H9 (cell line): Measurements from ENCODE around the gene CELF5. TPM values are rescaled to one million over a fixed set of nuclear protein-coding genes. Genes with fewer than 3 reads are reported as not detected.
A peak's percentile ranks its signal among the peaks of the same experiment; 100 is the strongest.

Source experiments
- DNase-seq: peaks from one replicate; pipeline ENCODE4 v3.0.0-alpha.2; 2017
- H2AFZ ChIP-seq: one replicate; pipeline ENCODE4 v1.6.1; 2013; ENCODE audit warnings: mild to moderate bottlenecking, low read length, control low read depth, moderate library complexity
- H2AK5ac ChIP-seq: 2 replicates; pipeline ENCODE4 v1.6.1; 2013; ENCODE audit warnings: low read length, control low read depth, mixed read lengths; ENCODE audit not compliant: insufficient read length
- H2BK120ac ChIP-seq: one replicate; pipeline ENCODE4 v1.6.1; 2013; ENCODE audit warnings: low read depth, mild to moderate bottlenecking, low read length, control low read depth, inconsistent platforms; ENCODE audit not compliant: poor library complexity, severe bottlenecking
- H2BK12ac ChIP-seq: 2 replicates; pipeline ENCODE4 v1.6.1; 2013; ENCODE audit warnings: low read length, control low read depth, mixed read lengths, low read depth; ENCODE audit not compliant: insufficient read length
- H2BK15ac ChIP-seq: 2 replicates; pipeline ENCODE4 v1.6.1; 2013; ENCODE audit warnings: low read depth, low read length, control low read depth
- H2BK20ac ChIP-seq: one replicate; pipeline ENCODE4 v1.6.1; 2013; ENCODE audit warnings: low read depth, mild to moderate bottlenecking, low read length, control low read depth, inconsistent platforms; ENCODE audit not compliant: poor library complexity, severe bottlenecking
- H2BK5ac ChIP-seq: 2 replicates; pipeline ENCODE4 v1.6.1; 2013; ENCODE audit warnings: low read length, control low read depth, mixed read lengths; ENCODE audit not compliant: insufficient read length
- H3K14ac ChIP-seq: 2 replicates; pipeline ENCODE4 v1.6.1; 2013; ENCODE audit warnings: low read length, control low read depth; ENCODE audit not compliant: insufficient read depth
- H3K18ac ChIP-seq: 2 replicates; pipeline ENCODE4 v1.6.1; 2013; ENCODE audit warnings: low read depth, mild to moderate bottlenecking, mixed read lengths, low read length, control low read depth; ENCODE audit not compliant: insufficient read length
- H3K23ac ChIP-seq: 2 replicates; pipeline ENCODE4 v1.6.1; 2013; ENCODE audit warnings: low read length, control low read depth, mixed read lengths, low read depth; ENCODE audit not compliant: insufficient read length
- H3K23me2 ChIP-seq: 2 replicates; pipeline ENCODE4 v1.6.1; 2013; ENCODE audit warnings: low read depth, mild to moderate bottlenecking, mixed read lengths, low read length, control low read depth; ENCODE audit not compliant: insufficient read length, poor library complexity, severe bottlenecking
- H3K27ac ChIP-seq: 2 replicates; pipeline ENCODE4 v1.5.1; 2013; ENCODE audit warnings: low read length, control low read depth, mixed read lengths, low read depth; ENCODE audit not compliant: insufficient read length
- H3K27me3 ChIP-seq: 2 replicates; pipeline ENCODE4 v1.6.1; 2013; ENCODE audit warnings: low read length, control low read depth, inconsistent platforms; ENCODE audit not compliant: insufficient read depth
- H3K4ac ChIP-seq: 2 replicates; pipeline ENCODE4 v1.6.1; 2013; ENCODE audit warnings: low read depth, mild to moderate bottlenecking, control low read depth, inconsistent platforms, low read length, moderate library complexity
- H3K4me1 ChIP-seq: 2 replicates; pipeline ENCODE4 v1.6.1; 2013; ENCODE audit warnings: low read length, control low read depth, inconsistent platforms; ENCODE audit not compliant: insufficient read depth
- H3K4me2 ChIP-seq: 2 replicates; pipeline ENCODE4 v1.6.1; 2013; ENCODE audit warnings: low read length, control low read depth, mixed read lengths; ENCODE audit not compliant: insufficient read length, insufficient read depth
- H3K56ac ChIP-seq: 2 replicates; pipeline ENCODE4 v1.6.1; 2013; ENCODE audit warnings: low read depth, mild to moderate bottlenecking, mixed read lengths, low read length, control low read depth; ENCODE audit not compliant: insufficient read length
- H3K79me1 ChIP-seq: 2 replicates; pipeline ENCODE4 v1.6.1; 2013; ENCODE audit warnings: low read depth, mild to moderate bottlenecking, moderate library complexity, low read length, control low read depth, inconsistent platforms; ENCODE audit not compliant: insufficient read depth, poor library complexity, severe bottlenecking
- H3K79me2 ChIP-seq: 2 replicates; pipeline ENCODE4 v1.6.1; 2013; ENCODE audit warnings: low read length, control low read depth, inconsistent platforms; ENCODE audit not compliant: insufficient read depth
- H3K9ac ChIP-seq: 2 replicates; pipeline ENCODE4 v1.6.1; 2013; ENCODE audit warnings: low read length, control low read depth, mixed read lengths; ENCODE audit not compliant: insufficient read length; ENCODE audit errors: extremely low read depth
- H3K9me3 ChIP-seq: one replicate; pipeline ENCODE4 v1.6.1; 2013; ENCODE audit warnings: low read depth, low read length, inconsistent platforms; ENCODE audit not compliant: control insufficient read depth
- H3T11ph ChIP-seq: one replicate; pipeline ENCODE4 v1.6.1; 2013; ENCODE audit warnings: mild to moderate bottlenecking, low read length, control low read depth, inconsistent platforms
- H4K20me1 ChIP-seq: one replicate; pipeline ENCODE4 v1.6.1; 2013; ENCODE audit not compliant: control insufficient read depth, insufficient read length, insufficient read depth
- H4K5ac ChIP-seq: 2 replicates; pipeline ENCODE4 v1.6.1; 2013; ENCODE audit warnings: low read depth, mild to moderate bottlenecking, mixed read lengths, low read length, control low read depth; ENCODE audit not compliant: insufficient read length
- H4K8ac ChIP-seq: replicated peaks from 2 replicates; pipeline ENCODE4 v1.6.1; 2013; ENCODE audit warnings: low read length, control low read depth, mixed read lengths, low read depth; ENCODE audit not compliant: insufficient read length
- H4K91ac ChIP-seq: 2 replicates; pipeline ENCODE4 v1.6.1; 2013; ENCODE audit warnings: low read depth, mild to moderate bottlenecking, moderate library complexity, mixed read lengths, low read length, control low read depth; ENCODE audit not compliant: insufficient read length
- H3K27ac Mint-ChIP-seq, 3 experiments: 2 replicates in 2 of 3; 3 replicates in 1 of 3; pipeline ENCODE4 v1.8.0; 2020 to 2021; ENCODE audit warnings: mixed read lengths in 3 of 3, mild to moderate bottlenecking in 1 of 3, moderate library complexity in 1 of 3
- H3K27me3 Mint-ChIP-seq: 2 replicates; pipeline ENCODE4 v1.8.0; 2021; ENCODE audit warnings: low read depth, mild to moderate bottlenecking, moderate library complexity, mixed read lengths
- H3K36me3 Mint-ChIP-seq, 3 experiments: 2 replicates in 2 of 3; 3 replicates in 1 of 3; pipeline ENCODE4 v1.8.0; 2020 to 2021; ENCODE audit warnings: low read depth in 3 of 3, mixed read lengths in 3 of 3; ENCODE audit not compliant: insufficient read depth in 1 of 3
- H3K4me1 Mint-ChIP-seq, 2 experiments: 2 replicates each; pipeline ENCODE4 v1.8.0; 2020; ENCODE audit warnings: mixed read lengths in 2 of 2
- H3K4me3 Mint-ChIP-seq, 2 experiments: 2 replicates in 1 of 2; 3 replicates in 1 of 2; pipeline ENCODE4 v1.8.0; 2020 to 2021; ENCODE audit warnings: mild to moderate bottlenecking in 2 of 2, mixed read lengths in 2 of 2, moderate library complexity in 1 of 2
- H3K9me3 Mint-ChIP-seq, 2 experiments: 2 replicates in 1 of 2; 3 replicates in 1 of 2; pipeline ENCODE4 v1.8.0; 2020; ENCODE audit warnings: mild to moderate bottlenecking in 2 of 2, mixed read lengths in 2 of 2, moderate library complexity in 1 of 2
- CTCF ChIP-seq: fragments of 200-600 bp; sonication (generic); conservative IDR thresholded peaks from 3 replicates; pipeline ENCODE4 v1.8.0; 2021; ENCODE audit warnings: antibody characterized with exemption, mild to moderate bottlenecking
- WGBS: extraction: QIAGEN DNeasy Blood & Tissue Kit; methylation state at CpG from one replicate; pipeline ENCODE4 v1.1.7; 2013; ENCODE audit warnings: missing lambda C conversion rate, low lambda C conversion rate, mixed read lengths; ENCODE audit not compliant: insufficient read length; ENCODE audit errors: extremely low coverage; 5-methylcytosine and 5-hydroxymethylcytosine counted together
- total RNA-seq: library from RNA; stranded (reverse); gene quantifications from 2 replicates; pipeline ENCODE4 v1.2.1, GENCODE V29; 2021

The CELF5 gene
- total RNA-seq, 1 experiment from 2014 or later, result 4.8 TPM

- no peak overlapping the region for H4K8ac ChIP-seq
- no CpG with 5 or more reads among the region's 14 CpGs for WGBS
- H4K5ac ChIP-seq, result no peak overlapping the region
- no peak overlapping the region for H3T11ph ChIP-seq
- H4K91ac ChIP-seq, result no peak overlapping the region
- no peaks in the 10 kb centered on the region for H3K27me3 ChIP-seq
- no peak overlapping the region for H2BK5ac ChIP-seq
- no peaks in the 10 kb centered on the region; a peak in 2 of 7 replicates for H3K36me3 Mint-ChIP-seq
- no peak overlapping the region for H3K4me3 Mint-ChIP-seq
- no peak overlapping the region for H2BK120ac ChIP-seq
- H3K4me1 Mint-ChIP-seq, result 0 out of 4 replicates have a peak, but pooled peaks cover 0 to 4% of the 10 kb centered on the region in 2 experiments
- peaks cover 0 to 6% of the 10 kb centered on the region in 2 experiments; a peak in 2 of 5 replicates for H3K9me3 Mint-ChIP-seq
- 0 out of 7 replicates have a peak overlapping the region, but pooled peaks of 1 of the 3 experiments have one; percentile 44 for H3K27ac Mint-ChIP-seq
- no peak overlapping the region for H2BK20ac ChIP-seq
- H3K9ac ChIP-seq, result no peak overlapping the region
- no peak overlapping the region for H3K14ac ChIP-seq
- no peak overlapping the region for H3K18ac ChIP-seq
- H3K56ac ChIP-seq, result no peak overlapping the region
- no peaks in the 10 kb centered on the region for H4K20me1 ChIP-seq
- no peaks in the 10 kb centered on the region for H3K79me2 ChIP-seq
- H3K9me3 ChIP-seq, result no peaks in the 10 kb centered on the region
- H3K27ac ChIP-seq, result no peak overlapping the region
- no peak overlapping the region for H3K4me2 ChIP-seq
- no peaks in the 10 kb centered on the region for H3K79me1 ChIP-seq
- H2BK12ac ChIP-seq, result no peak overlapping the region
- no peak overlapping the region for H3K23ac ChIP-seq
- TF ChIP-seq CTCF, result no peak
- no peak for DNase-seq
- H3K27me3 Mint-ChIP-seq, result peaks cover 16% of the 10 kb centered on the region
- no peak overlapping the region for H3K4ac ChIP-seq
- no peak overlapping the region for H2AK5ac ChIP-seq
- H3K4me1 ChIP-seq, result no peaks in the 10 kb centered on the region
- no peaks in the 10 kb centered on the region for H3K23me2 ChIP-seq
- H2AFZ ChIP-seq, result no peak overlapping the region
- H2BK15ac ChIP-seq, result no peak overlapping the region
Observed at GRCh38 chr19:3295581-3295980, 71.1 kb downstream of the CELF5 start.
